HG02973 (cell line): Measurements from ENCODE around the gene MNX1.

Experiments used
- ATAC-seq: cut with Tn5 transposase; IDR thresholded peaks from one replicate; pipeline ENCODE4 v1.9.1; 2021; ENCODE audit warnings: moderate library complexity; ENCODE audit not compliant: unreplicated experiment

MNX1 gene

DNA sequence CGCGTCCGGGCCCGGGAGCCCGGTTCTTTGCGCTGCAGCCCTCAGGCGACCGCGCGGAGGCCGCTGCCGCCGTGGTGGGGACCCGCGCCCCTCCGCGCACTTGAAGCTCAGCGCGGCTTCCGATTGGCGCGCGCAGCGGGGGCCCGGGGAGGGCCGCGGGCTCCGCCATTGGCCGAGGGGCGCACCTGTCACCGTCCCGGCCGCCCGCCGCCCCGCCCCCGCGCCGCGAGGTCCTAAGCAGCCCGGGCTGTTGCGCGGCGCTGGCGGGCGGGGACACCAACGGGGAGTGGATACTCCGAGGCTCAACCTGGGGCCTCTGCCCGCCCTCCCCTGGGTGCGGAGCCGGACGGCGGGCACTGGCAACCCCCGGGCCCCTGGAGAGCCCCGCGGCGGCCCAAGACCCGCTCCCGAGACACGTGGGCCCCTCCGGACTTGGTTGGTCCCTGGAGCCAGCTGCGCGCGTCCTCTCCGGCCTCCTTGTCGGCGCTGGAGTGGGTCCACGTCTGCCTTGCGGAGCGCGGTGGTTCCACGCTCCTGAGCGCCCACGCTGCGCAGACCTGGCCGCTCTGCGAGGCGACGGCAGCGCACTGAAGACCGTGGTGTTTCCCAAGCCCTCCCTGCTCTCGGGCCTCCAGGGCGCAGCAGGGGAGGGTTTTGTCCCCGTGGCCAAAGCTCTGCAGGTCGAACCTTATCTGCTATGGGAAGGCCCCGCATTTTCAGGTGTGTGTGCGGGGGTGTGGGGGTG lies at the start of gene MNX1:
Gene MNX1, minus strand, starts transcription at position 76 of the 745 bp plus-strand sequence. CDS start 313 bp downstream, outside the sequence.
- peak; percentile 74 for ATAC-seq

DNA sequence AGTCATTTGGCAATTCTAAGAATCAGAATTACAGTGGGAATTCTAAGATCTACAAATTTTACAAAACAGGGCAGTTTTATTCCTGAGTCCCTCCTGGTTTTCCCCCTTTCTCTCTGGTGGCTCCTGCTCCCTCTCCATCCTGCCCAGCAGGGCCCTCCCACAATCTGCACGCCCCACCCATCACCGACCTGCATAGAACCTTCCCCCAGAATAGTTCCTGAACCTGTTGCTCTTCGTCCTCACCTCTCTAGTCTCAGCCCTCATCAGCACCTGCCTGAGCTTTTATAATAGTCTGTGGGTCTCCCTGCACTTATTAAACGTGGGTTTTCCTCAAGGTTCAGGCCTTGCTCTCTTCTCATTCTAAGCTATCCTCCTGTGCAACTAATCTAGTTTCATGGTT lies 49.1 kb upstream of the MNX1 start:
- no peak for ATAC-seq

DNA sequence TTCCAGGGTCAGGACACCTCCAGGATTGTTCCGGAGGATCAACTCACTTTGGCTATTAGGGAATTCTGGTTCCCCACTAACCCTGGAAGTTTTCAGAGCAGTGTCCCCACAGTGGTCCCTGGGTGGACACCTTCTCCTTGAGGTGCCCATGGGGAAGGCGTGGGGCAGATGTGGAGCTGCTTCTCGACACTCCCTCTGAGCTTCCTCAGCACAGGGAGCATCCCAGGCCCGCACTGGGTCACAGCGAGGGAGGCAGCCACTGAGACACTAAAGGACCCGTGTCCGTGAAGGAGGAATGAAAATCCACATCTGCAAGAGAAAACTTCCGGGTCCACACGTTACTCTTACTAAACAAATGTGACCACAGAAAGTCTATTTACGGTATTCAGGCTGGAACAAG lies 48.2 kb upstream of the MNX1 start:
- no peak for ATAC-seq

DNA sequence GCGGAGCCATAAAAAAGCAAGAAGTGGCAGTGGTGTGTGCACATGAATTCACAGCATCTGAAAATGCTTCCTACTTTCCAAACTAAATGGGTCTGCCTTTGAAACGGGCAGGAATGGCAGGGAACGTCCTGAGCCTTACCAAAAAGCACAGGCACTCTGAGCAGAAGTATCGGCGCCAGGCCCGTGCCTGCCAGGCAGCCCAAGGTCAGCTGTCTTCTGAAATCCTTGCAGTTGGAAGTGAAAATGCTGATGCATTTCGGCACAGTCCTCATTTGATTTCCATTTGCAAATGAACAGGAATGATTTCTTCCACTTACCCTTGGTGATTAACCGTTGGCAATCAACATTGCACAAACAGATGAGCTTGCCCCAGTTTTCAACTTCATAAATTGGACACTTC lies 47.6 kb upstream of the MNX1 start:
- no peak for ATAC-seq

DNA sequence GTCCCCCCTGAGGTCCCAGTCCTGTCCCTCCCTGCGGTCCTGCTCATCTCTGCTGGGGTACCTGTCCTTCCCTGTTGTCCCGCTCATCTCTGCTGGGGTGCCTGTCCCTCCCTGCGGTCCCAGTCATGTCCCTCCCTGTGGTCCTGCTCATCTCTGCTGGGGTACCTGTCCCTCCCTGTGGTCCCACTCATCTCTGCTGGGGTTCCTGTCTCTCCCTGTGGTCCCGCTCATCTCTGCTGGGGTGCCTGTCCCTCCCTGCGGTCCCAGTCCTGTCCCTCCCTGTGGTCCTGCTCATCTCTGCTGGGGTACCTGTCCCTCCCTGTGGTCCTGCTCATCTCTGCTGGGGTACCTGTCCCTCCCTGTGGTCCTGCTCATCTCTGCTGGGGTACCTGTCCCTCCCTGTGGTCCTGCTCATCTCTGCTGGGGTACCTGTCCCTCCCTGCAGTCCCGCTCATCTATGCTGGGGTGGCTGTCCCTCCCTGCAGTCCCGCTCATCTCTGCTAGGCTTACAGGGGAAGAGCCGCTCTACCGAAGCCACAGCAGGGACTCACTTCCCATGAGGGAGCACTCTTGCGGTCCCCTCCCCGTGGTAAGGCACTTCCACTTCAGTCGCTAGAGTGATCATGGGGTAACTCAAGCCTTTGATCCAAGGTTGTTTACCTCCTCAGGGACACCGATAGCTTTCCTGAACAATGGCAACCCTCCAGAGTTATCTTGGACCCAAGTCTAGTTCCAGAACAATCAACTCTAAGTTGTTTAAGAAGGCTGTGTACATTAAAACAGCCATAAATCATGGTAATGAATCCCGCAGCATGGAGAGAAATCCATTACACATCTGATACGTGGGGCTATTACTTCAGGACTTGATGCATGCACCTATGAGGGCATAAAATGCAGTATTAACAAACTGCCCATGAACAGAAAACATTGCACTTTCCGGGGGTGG lies 46.8 kb upstream of the MNX1 start:
- ATAC-seq: no peak

DNA sequence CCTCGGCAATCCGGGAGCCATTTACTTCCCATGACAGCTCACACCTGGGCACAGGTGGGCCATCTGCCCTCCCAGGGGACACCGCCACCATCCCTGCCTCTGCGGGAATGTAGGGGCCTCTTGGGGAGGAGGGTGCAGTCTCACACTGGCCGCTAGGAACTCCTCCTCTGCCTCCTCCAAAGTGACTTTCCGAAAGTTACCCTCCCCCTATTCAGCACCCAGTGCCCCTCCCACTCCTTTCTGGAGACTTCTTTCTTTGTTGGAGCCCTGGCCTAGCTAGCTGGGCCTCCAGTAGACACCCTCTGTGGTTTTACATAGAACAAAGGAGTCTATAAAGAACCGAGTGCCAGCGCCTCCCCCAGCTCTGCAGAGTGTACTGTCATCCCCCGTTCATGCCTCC lies 45.8 kb upstream of the MNX1 start:
- ATAC-seq: no peak

DNA sequence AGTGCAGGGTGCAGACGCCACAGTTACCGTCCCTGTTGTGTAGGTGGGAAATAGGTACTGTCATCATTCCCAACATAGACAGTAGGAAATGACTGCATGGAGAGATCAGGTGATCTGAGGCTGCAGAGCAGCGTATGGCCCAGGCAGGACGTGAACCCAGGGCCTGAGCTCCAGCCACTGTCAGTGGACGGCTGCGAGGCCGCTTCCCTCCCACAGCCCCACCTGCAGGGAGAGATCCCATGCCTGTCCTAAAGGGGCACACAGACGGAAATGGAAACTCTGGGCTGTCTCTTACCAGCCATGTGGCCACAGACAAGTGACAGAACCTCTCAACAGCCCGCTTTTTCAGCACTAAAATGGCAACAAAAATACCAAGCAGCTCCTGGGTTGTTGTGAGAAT lies 44.5 kb upstream of the MNX1 start:
- no peak for ATAC-seq

DNA sequence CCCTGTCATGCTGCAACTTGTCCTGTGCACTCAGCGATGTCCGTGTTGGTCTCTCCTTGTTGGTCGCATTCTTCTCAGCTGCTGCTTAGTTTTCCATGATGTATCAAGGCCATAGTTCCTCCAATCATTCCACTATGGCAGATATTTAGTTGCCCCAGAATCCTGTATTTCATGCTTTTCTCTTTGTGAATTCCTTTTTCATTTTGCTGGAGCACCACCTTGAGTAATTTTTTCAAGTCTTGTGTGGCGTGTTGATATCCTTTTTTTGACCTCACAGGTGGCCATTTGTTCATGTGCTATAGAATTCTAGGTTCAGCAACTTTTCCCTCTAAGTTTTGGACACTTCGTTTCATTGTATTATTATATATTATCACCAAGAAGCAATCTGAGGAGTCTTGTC lies 42.7 kb upstream of the MNX1 start:
- ATAC-seq: no peak

DNA sequence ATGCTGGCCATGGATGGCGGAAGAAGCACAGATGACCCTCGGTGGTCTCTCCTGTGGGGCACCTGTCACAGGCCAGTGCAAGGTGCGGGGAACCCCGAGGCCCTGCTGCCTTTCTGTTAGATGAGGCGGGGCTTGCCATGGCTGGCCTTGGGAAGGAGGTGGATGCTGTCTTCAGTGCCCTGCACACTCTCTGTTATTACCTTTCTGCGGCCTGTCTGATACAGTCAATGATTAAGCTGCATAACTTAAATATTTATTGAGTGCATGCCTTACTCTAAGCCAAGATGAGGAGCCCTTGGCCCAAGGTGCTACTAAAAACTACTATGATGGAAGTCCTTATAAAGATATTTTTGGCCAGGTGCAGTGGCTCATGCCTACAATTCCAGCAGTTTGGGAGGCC lies 36.7 kb upstream of the MNX1 start:
- ATAC-seq: no peak

DNA sequence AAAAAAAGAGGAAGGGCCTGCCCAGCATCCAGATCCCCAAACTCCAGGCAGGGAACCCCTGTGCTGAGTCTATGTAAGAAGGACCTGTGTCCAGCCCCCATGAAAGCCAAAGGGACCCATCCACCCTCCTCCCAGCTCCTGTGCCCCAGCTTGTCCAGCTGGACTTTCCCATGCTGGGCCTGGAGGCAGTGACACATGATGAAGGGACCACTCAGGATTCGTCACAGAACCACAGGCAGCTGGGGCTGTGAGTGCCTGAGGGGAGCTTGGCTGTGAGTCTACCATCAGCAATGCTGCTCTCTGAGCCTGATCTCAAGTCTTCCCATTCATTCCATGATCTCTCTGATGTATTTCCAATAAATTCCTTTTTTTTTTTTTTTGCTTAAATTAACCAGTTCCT lies 36.2 kb upstream of the MNX1 start:
- no peak for ATAC-seq

DNA sequence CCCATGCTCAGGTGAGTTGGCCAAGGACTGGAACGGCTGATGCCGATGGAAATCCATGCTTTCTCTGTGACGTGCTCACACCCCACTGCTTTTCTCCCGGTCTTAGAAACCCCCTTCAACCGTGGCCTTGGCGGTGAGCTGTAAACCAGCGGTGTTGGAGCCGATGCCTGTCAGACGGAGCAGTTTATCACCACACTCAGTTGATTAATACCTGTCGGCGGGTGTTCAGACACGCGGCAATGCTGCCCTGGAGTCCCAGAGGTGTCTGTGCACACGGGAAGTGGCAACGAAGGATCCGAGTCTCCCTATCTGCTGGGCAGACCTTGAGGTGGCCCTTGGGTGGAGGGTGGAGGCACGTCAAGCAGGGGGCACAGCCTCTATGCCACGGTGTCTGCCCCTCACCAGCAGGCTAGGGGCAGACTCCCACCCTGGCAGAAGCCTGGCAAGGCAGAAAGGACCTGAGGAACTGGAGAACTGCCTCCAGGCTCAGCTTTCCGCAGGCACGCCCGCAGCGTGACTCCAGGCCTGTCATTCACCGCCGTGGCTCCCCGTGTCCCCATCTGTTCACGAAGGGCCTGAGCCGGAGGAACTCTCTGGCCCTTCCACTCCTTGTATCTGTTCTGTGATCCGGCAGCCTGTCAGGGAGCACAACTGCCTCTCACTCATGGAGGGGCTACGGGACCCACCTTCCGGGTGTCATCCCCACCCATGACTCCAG lies 34.6 kb upstream of the MNX1 start:
- no peak for ATAC-seq

DNA sequence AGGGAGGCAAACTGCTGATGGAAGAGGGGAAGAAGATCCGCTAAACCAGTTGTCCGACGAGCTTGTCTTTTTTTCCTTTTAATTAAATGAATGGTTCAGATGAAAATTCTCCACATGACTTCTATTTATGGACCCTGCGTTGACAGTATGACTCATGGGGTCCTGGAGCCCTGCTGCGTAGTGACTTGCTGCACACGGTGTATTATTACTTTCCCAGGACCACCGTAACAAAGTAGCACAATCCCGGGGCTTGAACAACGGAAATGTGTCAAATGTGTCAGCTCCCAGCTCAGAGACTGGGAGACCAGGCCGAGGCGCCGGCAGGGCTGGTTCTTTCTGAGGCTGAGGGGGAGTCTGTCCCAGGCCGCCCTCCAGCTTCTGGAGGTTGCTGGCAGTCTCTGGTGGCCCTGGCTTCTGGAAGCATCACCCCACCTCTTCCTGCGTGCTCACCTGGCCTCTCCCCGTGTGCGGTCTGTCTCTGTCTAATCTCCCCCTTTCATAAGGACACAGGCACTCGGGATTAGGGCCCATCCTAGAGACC lies 33.8 kb upstream of the MNX1 start:
- no peak for ATAC-seq

DNA sequence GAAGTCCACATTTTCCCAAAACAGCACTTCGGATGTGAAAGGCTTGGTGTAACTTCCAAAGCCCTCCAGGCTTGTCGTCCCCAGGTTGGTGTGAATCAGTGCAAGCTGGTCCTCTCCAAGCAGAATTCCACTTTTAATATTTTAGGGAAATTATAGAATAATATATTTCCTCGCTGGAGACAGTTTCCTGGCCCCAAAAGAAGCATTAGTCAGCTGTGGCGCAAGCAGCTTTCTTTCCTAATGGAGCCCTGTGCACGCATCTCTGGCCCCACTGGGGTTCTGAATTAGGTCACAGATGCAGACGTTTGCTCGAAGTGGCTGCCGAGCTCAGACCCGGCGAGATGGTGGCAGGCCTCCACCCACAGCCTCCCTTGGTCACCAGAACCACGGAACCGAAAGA lies 33.3 kb upstream of the MNX1 start:
- ATAC-seq: no peak

DNA sequence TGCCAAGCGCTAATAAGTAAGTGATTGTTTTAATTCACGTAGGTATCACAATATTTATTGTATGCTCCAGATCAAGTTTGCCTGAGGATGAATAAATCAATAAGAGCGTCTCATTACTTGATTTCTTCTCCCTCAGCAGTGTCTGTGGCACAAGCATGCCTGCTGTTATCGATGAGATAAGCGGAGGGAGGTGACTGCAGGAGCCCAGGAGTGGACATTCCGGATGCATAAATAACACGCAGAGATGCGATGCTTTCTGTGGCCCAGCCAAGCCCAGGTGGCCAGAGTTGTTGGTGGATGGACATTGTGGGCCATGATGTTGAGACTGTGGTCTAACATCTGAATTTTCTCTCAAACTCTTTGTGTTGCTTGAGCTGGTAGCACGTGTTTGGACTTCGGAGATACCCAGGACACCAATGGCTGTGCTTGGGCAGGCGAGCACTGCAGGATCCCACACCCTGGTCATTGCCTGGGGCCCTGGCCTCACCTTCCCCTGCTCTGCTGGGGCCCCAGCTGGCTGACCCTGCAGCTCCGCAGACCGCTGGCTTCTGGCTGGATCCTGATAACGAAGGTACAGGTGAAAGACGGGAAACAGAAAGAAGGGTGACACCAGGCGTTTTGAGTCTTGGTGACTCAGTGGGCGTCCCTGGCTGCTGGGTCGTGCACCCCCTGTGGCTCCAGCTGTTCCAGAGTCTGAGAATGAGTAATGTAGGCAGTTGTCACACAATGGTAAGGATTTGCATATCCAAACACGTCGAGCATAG lies 31.2 kb upstream of the MNX1 start:
- no peak for ATAC-seq

DNA sequence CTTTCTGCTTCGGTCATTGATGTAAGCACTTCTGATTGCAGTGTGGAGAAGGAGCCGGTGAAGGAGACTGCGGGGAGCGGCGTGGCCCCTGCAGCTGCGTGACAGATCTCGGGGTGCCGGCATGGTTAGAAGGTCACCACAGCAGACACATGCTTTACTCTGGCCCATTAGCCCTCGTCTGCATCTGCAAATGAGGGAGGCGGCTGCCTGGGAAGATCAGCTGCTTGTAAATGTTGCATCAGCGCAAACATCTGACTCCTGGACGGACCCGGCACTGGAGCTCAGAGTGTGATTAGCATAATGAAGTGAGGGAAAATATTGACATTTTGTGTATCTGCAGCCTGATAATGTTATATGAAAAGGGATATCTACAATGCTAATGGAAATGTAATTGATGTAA lies 30.5 kb upstream of the MNX1 start:
- ATAC-seq: no peak

DNA sequence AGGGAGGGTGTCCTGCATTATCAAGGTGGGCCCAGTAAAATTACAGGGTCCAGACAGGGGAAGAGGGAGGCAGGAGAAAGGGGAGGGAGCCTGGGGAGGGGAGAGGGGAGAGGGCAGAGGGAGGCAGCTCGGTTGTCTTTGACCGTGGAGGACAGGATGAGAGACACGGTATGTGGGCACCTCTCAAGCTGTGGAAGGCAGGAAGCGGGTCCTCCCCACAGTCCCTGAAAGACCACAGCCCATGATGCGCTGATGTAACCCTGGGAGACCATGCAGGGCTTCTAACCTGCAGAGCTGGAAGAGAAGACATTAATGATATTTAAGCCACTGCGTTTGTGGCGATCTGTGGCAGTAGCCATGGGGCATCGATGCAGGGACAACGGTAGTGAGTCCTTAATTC lies 27.2 kb upstream of the MNX1 start:
- no peak for ATAC-seq

DNA sequence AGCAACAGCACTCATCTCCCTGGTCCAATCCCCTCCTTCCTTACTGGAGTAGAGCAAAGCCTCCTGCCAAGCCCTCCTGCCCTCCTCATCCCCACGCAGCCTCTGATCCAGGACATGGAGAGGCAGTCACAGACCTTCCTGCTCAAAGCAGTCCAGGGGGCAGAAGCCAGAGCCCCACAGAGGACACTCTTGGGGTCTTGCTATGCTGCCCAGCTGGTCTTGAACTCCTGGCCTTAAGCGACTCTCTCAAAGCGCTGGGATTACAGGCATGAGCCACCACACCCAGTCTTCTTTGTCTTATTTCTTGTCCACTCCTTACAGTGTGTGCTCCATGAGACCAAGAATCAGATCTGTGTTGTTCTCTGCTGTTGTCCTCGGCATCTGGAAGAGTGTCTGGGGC lies 26.6 kb upstream of the MNX1 start:
- no peak for ATAC-seq

DNA sequence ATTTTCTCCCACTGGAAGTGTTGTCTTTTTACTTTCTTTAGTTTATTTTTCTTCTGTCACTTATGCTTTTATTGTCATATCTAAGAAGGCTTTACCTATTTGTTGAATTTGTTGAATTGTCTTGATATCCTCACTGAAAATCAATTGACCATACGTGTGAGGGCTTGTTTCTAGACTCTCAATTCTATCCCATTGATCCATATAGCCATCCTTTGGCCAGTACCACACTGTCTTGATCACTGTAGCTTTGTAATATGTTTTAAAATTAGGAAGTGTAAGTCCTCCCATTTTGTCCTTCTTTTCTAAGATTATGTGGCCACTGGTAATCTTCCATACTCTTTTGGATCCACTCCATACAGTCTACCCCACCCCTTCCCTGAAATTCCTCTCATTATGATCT lies 25.5 kb upstream of the MNX1 start:
- no peak for ATAC-seq

DNA sequence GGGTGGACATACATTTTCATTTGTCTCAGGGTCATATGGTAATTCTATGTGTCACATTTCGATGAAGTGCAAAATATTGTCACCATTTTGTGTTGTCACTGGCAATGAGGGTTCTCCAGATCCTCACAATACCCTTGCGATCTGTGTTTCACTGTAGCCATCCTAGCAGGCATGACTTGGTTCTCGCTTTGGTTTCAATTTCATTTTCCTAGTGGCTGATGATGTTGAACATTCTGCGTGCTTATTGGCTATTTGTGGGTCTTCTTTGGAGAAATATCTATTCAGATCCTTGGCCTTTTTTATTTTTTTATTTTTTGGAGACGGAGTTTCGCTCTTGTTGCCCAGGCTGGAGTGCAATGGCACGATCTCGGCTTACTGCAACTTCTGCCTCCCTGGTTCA lies 24.8 kb upstream of the MNX1 start:
- ATAC-seq: no peak
